ENCODE data around the gene IFT22. TPM values are rescaled to one million over a fixed set of nuclear protein-coding genes. Genes with fewer than 3 reads are reported as not detected.

IFT22 gene
- total and polyA plus RNA-seq, 2 of the 4 experiments (the other 2 are of a cell fraction) = 29.3 to 34.1 TPM

- TF ChIP-seq RCOR1 (IDR thresholded peaks at IDR 0.05; ENCODE audit: insufficient replicate concordance, low read length) = no peak
Measured at GRCh38 chr7:101278461-101279292, 42.9 kb downstream of the IFT22 start (continued).

- Histone ChIP-seq H4K20me1 (ENCODE audit: insufficient read depth, low read length) (no peaks in the 10 kb centered on the region), H3K27ac (ENCODE audit: insufficient read depth, low read length) (no peak overlapping the region), H3K4ac (ENCODE audit: low read depth, low read length) (no peak overlapping the region), H3K18ac (ENCODE audit: low read depth, low read length) (no peak overlapping the region), H2BK15ac (ENCODE audit: low read depth, low read length) (no peak overlapping the region), H3K4me2 (ENCODE audit: low read depth, low read length) (no peak overlapping the region), H2AFZ (replicated peaks; ENCODE audit: low read length, poor library complexity) (no peak overlapping the region), H3K9ac (ENCODE audit: low read depth, low read length) (no peak overlapping the region), H2AK9ac (replicated peaks; ENCODE audit: low read depth, low read length, poor library complexity) (no peak overlapping the region), H3K4me1 (ENCODE audit: control insufficient read depth, insufficient read depth, low read length) (no peaks in the 10 kb centered on the region), H4K8ac (ENCODE audit: low read depth in 2 of 2, low read length in 2 of 2) (no peak overlapping the region), H3K9me1 (ENCODE audit: insufficient read depth, low read length) (no peaks in the 10 kb centered on the region), H3K4me3 (ENCODE audit: insufficient read depth, low read depth, low read length) (no peak overlapping the region), H4K5ac (ENCODE audit: low read depth, low read length) (no peak overlapping the region), H4K91ac (ENCODE audit: insufficient read depth, low read depth, low read length) (no peak overlapping the region), H2AK5ac (ENCODE audit: low read depth, low read length) (no peak overlapping the region), H2BK5ac (ENCODE audit: low read depth, low read length, poor library complexity, severe bottlenecking) (no peak overlapping the region), H2BK20ac (ENCODE audit: low read depth, low read length) (no peak overlapping the region), H3K36me3 (ENCODE audit: control insufficient read depth, insufficient read depth, low read length) (no peaks in the 10 kb centered on the region), H3K27me3 (ENCODE audit: control insufficient read depth, insufficient read depth, low read length) (peaks cover 32% of the 10 kb centered on the region), H3K14ac (replicated peaks; ENCODE audit: low read depth, low read length) (no peak overlapping the region), H2BK120ac (ENCODE audit: low read depth, low read length) (no peak overlapping the region), H3K23ac (ENCODE audit: low read depth, low read length) (no peak overlapping the region; the same call in 1 of the 2 replicates), H3K79me1 (ENCODE audit: low read depth in 1 of 2, low read length in 2 of 2) (no peaks in the 10 kb centered on the region), H3K56ac (ENCODE audit: extremely low read depth, insufficient read depth, low read length) (no peak overlapping the region), H3K9me3 (ENCODE audit: control insufficient read depth, insufficient read depth, low read length) (no peaks in the 10 kb centered on the region)
- in situ Hi-C loops (cut with MboI; ENCODE audit: low sequenced_read_pairs) = loop anchor here (25.0 kb wide), 1 partner anchor 1290 kb away; the partner anchor contains the start of gene AZGP1
- DNase-seq = no peak
- no TSS peak for BruUV-seq (replicated peaks)
- intact Hi-C loops (cut with micrococcal nuclease) = no loop called here
- dilution Hi-C loops (cut with HindIII; ENCODE audit: low sequenced_read_pairs, unreplicated experiment) = no loop called here
- TF ChIP-seq SMC3 (IDR thresholded peaks at IDR 0.05; ENCODE audit: low read depth, low read length) = no peak
- TF ChIP-seq MXI1 (IDR thresholded peaks at IDR 0.05; ENCODE audit: borderline replicate concordance, low read depth, low read length) = no peak
- TF ChIP-seq NFE2L2 (IDR thresholded peaks at IDR 0.05; ENCODE audit: low read depth, low read length) = no peak
- no peak for TF ChIP-seq MAZ (IDR thresholded peaks at IDR 0.05; ENCODE audit: borderline replicate concordance, low read depth, low read length)
- TF ChIP-seq RFX5 (IDR thresholded peaks at IDR 0.05; ENCODE audit: low read depth, low read length) = no peak
- no peak for TF ChIP-seq FOS (IDR thresholded peaks at IDR 0.05; ENCODE audit: low read depth, low read length)
- no peak for TF ChIP-seq CEBPB (IDR thresholded peaks at IDR 0.05; ENCODE audit: low read depth, low read length)
- TF ChIP-seq POLR2A (IDR thresholded peaks at IDR 0.05; ENCODE audit: low read depth, low read length) = no peak
- TF ChIP-seq BHLHE40 (IDR thresholded peaks at IDR 0.05; ENCODE audit: low read depth, low read length) = no peak
- TF ChIP-seq USF2 (IDR thresholded peaks at IDR 0.05; ENCODE audit: low read depth, low read length) = no peak
- TF ChIP-seq CHD1 (IDR thresholded peaks at IDR 0.05; ENCODE audit: low read depth, low read length) = no peak
- no peak for TF ChIP-seq ELK1 (IDR thresholded peaks at IDR 0.05; ENCODE audit: borderline replicate concordance, low read depth, low read length)
- no peak for ATAC-seq (ENCODE audit: low read depth)
- ChIA-PET POLR2A (ENCODE audit: unreplicated experiment) (no interaction called here), CTCF (no interaction called here)
- WGBS, 2 experiments (ENCODE audit: extremely low coverage in 2 of 2, insufficient read length in 1 of 2) = 59% methylated on average over 3 of the region's 9 CpGs; no CpG with 5 or more reads in 1 of the 2 experiments
Measured at GRCh38 chr7:101277155-101277554, 44.5 kb downstream of the IFT22 start.
